OCI-LY3 (cell line): ENCODE measurements around the gene C4orf51.

ENCODE experiments used
- H2AFZ ChIP-seq: fragments of 200-600, 300-600 bp; shearing (Covaris generic); 2 replicates; pipeline ENCODE4 v1.6.0; 2014; ENCODE audit warnings: antibody characterized with exemption, low read depth, low read length
- H3K27ac ChIP-seq: fragments of 200-600, 300-600 bp; sonication (generic); 2 replicates; pipeline ENCODE4 v1.5.1; 2014; ENCODE audit warnings: mild to moderate bottlenecking, low read length, moderate library complexity, mixed read lengths
- H3K27me3 ChIP-seq: fragments of 200-600, 300-600 bp; sonication (generic); 2 replicates; pipeline ENCODE4 v1.6.1; 2014; ENCODE audit warnings: low read depth, low read length, mixed read lengths
- H3K36me3 ChIP-seq: fragments of 200-600, 300-600 bp; sonication (generic); replicated peaks from 2 replicates; pipeline ENCODE3; 2014; ENCODE audit warnings: low read depth, low read length, mixed read lengths
- H3K4me1 ChIP-seq: fragments of 300-600, 200-600 bp; sonication (generic); 2 replicates; pipeline ENCODE4 v1.6.1; 2014; ENCODE audit warnings: low read length, mixed read lengths
- H3K4me2 ChIP-seq: fragments of 200-600, 300-600 bp; sonication (generic); 2 replicates; pipeline ENCODE4 v1.6.1; 2014; ENCODE audit warnings: low read length, mixed read lengths
- H3K4me3 ChIP-seq: fragments of 300-600, 200-600 bp; sonication (generic); 2 replicates; pipeline ENCODE4 v1.5.1; 2014; ENCODE audit warnings: antibody characterized with exemption, mild to moderate bottlenecking, low read length, moderate library complexity
- H3K79me2 ChIP-seq: fragments of 300-600, 200-600 bp; shearing (Covaris generic); 2 replicates; pipeline ENCODE4 v1.6.1; 2014; ENCODE audit warnings: mild to moderate bottlenecking, low read length, mixed read lengths
- H3K9ac ChIP-seq: fragments of 300-600, 200-600 bp; shearing (Covaris generic); 2 replicates; pipeline ENCODE4 v1.6.0; 2014; ENCODE audit warnings: mild to moderate bottlenecking, low read length, moderate library complexity
- H3K9me3 ChIP-seq: fragments of 200-600, 300-600 bp; shearing (Covaris generic); 2 replicates; pipeline ENCODE4 v1.6.1; 2014; ENCODE audit warnings: low read length, mixed read lengths; ENCODE audit not compliant: insufficient read depth
- H4K20me1 ChIP-seq: fragments of 200-600, 300-600 bp; sonication (generic); 2 replicates; pipeline ENCODE4 v1.6.1; 2016; ENCODE audit warnings: low read length, mixed read lengths; ENCODE audit not compliant: insufficient read depth
- CTCF ChIP-seq: fragments of 200-600, 300-600 bp; sonication (generic); IDR thresholded peaks from 2 replicates; pipeline ENCODE4 v1.5.1; 2014; ENCODE audit warnings: antibody characterized with exemption, low read length, low read depth
- EZH2phosphoT487 ChIP-seq: fragments of 200-600 bp; shearing (Covaris generic); IDR thresholded peaks from 2 replicates; pipeline ENCODE4 v1.6.1; 2018; ENCODE audit warnings: antibody characterized with exemption, mixed run types, low read depth

The C4orf51 gene

GRCh38 chr4:145743641-145744040 lies 63.7 kb downstream of the C4orf51 start:
- no peaks in the 10 kb centered on the region for H4K20me1 ChIP-seq
- no peak for TF ChIP-seq EZH2phosphoT487
- no peak for TF ChIP-seq CTCF
- no peak overlapping the region for H3K4me3 ChIP-seq
- no peaks in the 10 kb centered on the region for H3K9me3 ChIP-seq
- H3K36me3 ChIP-seq, result no peaks in the 10 kb centered on the region
- H3K4me1 ChIP-seq, result no peaks in the 10 kb centered on the region
- H3K27me3 ChIP-seq, result peaks cover 53% of the 10 kb centered on the region
- no peaks in the 10 kb centered on the region for H3K79me2 ChIP-seq
- no peak overlapping the region for H3K9ac ChIP-seq
- H3K27ac ChIP-seq, result no peak overlapping the region
- H3K4me2 ChIP-seq, result no peak overlapping the region
- H2AFZ ChIP-seq, result no peak overlapping the region

DNA sequence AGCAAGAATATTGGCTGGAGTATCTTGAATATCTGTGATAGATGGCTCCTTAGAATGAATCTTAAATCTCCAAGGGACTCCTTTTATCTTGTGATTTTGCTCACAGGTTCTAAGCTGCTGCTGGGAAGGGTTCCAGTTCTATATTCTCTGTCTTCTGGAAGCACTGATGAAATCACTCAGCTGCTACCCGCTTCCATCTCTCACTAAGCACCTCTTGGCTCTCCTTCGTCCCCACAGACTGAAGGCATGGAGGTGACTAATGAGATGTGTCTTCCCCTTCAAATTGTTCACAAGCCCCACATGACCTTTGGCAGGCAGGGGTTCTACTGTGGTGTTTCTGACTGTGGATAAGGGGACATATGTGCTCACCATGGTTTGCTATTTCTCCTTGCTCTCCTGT lies 75.9 kb downstream of the C4orf51 start:
- Histone ChIP-seq H3K9ac (no peak overlapping the region), H3K36me3 (peaks cover 17% of the 10 kb centered on the region), H3K4me2 (no peak overlapping the region), H4K20me1 (no peaks in the 10 kb centered on the region), H3K79me2 (no peaks in the 10 kb centered on the region), H2AFZ (no peak overlapping the region), H3K9me3 (no peaks in the 10 kb centered on the region), H3K27me3 (no peaks in the 10 kb centered on the region), H3K4me1 (no peaks in the 10 kb centered on the region), H3K27ac (no peak overlapping the region), H3K4me3 (no peak overlapping the region)
- no peak for TF ChIP-seq EZH2phosphoT487
- no peak for TF ChIP-seq CTCF

- no peak for TF ChIP-seq EZH2phosphoT487
- peaks cover 21% of the 10 kb centered on the region for H3K36me3 ChIP-seq
- no peak overlapping the region for H3K27ac ChIP-seq
- no peak overlapping the region for H2AFZ ChIP-seq
- H4K20me1 ChIP-seq, result no peaks in the 10 kb centered on the region
- no peaks in the 10 kb centered on the region for H3K27me3 ChIP-seq
- no peaks in the 10 kb centered on the region for H3K4me1 ChIP-seq
- no peak overlapping the region for H3K4me2 ChIP-seq
- H3K4me3 ChIP-seq, result no peak overlapping the region
- no peaks in the 10 kb centered on the region for H3K79me2 ChIP-seq
- H3K9me3 ChIP-seq, result no peaks in the 10 kb centered on the region
- no peak overlapping the region for H3K9ac ChIP-seq
Observed at GRCh38 chr4:145756244-145756643, 76.3 kb downstream of the C4orf51 start.

- H3K4me3 ChIP-seq, result no peak overlapping the region
- H2AFZ ChIP-seq, result no peak overlapping the region
- H3K9me3 ChIP-seq, result no peaks in the 10 kb centered on the region
- peaks cover 24% of the 10 kb centered on the region for H3K36me3 ChIP-seq
- no peak for TF ChIP-seq EZH2phosphoT487
- no peak for TF ChIP-seq CTCF
- no peaks in the 10 kb centered on the region for H3K27me3 ChIP-seq
- H4K20me1 ChIP-seq, result no peaks in the 10 kb centered on the region
- H3K79me2 ChIP-seq, result no peaks in the 10 kb centered on the region
- no peak overlapping the region for H3K27ac ChIP-seq
- no peak overlapping the region for H3K9ac ChIP-seq
- H3K4me2 ChIP-seq, result no peak overlapping the region
- H3K4me1 ChIP-seq, result no peaks in the 10 kb centered on the region
Observed at GRCh38 chr4:145757188-145757587, 77.2 kb downstream of the C4orf51 start.

DNA sequence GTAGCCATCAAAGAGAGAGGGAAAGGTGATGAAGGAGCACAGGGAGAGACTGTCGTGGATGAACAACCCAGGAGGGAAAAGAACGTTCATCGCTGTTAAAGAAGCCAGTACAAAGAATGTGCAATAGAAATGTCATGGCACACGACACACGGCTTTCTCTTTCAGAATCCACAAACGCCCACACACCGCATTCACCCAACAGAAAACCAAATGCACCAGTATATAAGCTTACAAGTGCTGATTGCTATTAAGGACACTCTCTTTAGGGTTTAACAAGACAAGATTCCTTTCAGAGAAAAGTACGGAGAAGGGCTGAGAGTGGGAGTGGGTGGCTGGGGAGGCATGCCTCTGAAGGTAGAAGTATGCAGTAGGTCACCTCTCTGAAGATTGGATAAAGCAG lies 80.2 kb downstream of the C4orf51 start:
- Histone ChIP-seq H3K27me3 (no peaks in the 10 kb centered on the region), H3K27ac (no peak overlapping the region), H3K79me2 (no peaks in the 10 kb centered on the region), H3K9me3 (no peaks in the 10 kb centered on the region), H2AFZ (no peak overlapping the region), H4K20me1 (no peaks in the 10 kb centered on the region), H3K9ac (no peak overlapping the region), H3K4me3 (no peak overlapping the region), H3K4me2 (no peak overlapping the region), H3K36me3 (peaks cover 44% of the 10 kb centered on the region), H3K4me1 (no peaks in the 10 kb centered on the region)
- TF ChIP-seq CTCF, result no peak
- no peak for TF ChIP-seq EZH2phosphoT487
